ENCODE results near the gene GAPDHS.
A peak's percentile ranks its signal among the peaks of the same experiment; 100 is the strongest.

Gene GAPDHS

DNA sequence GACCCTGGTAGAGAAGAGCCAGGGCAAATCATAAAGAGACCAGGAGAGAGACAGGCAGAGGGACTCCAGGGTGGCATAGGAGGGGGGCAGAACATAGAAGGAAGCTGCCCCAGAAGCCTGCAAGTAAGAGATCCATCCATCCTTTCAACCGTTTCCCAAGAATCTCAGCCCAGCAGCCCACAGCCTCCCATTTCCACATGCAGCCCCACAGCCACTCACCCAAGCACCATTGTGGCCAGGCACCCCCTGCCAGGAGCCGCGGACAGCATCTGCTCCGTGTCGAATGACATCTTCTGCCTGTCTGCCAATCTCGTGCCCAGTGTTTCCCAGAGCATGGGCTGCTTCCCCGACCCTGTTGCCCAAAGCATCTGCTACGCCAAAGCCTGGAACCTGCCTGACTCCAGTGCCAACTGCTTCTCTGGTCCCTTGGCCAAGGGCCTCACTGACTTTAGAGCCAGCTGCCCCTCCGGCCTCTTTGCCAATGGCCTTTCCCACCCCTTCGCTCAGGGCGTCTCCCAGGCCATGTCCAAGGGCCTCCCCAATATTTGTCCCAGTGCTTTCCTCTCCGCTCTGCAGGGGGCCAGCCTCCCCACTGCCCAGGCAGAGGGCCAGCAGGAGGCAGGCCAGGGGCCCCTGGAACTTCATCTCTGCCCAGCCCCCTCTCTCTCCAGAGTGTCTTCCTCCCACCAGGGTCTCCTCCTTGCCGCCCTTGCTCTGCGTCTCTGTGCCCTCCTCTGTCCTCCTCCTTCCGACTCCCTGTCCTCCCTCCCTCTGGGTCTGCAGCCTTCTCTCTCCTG, 20.2 kb upstream of the GAPDHS start:
- Histone ChIP-seq H3K27me3 (ENCODE audit: control insufficient read depth, insufficient read depth, low read length) (peaks cover 57% of the 10 kb centered on the region), H3K4me2 (ENCODE audit: low read length) (no peak overlapping the region), H3K4me1 (ENCODE audit: control insufficient read depth, insufficient read depth, low read length) (peaks cover 30% of the 10 kb centered on the region), H3K9me3 (replicated peaks; ENCODE audit: low read length) (no peaks in the 10 kb centered on the region), H3K9ac (ENCODE audit: low read depth, low read length) (no peak overlapping the region), H3K36me3 (ENCODE audit: insufficient read depth, low read length) (no peaks in the 10 kb centered on the region), H3K4me3 (ENCODE audit: low read length) (no peak overlapping the region)

DNA sequence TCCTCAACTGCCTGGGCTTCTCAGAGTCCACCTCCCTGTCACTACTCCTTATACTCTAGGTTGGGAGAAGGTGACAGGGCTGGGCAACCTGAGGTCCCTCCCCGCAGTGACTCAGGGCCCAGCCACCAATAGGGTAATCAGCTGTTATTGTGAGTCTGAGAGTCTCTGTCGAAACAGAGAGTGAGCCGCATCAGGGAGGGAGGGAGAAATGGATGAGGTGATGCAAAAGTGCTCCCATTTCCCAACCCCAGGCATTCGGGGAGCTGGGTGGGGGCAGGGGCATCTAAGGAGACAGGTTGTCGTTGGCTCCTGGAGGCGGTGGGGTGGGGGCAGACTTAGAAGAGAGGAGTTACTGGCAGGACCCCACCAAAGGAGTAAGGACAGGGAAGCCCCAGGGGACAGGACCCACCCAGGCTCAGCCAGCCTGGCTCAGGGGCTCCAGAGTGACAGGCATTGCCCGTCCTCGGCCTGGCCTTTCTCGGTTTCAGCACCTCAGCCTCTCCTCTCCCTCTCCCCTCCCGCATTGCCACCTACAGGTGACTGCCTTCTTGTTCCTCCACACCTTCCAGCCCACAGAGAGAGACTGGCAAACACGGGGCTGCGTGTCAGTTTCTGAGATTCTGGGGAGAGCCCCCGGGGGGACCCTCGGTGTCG, 19.5 kb upstream of the GAPDHS start, which contains the start of gene DMKN:
Gene DMKN (minus strand): TSS at position 22 of the 654 bp plus-strand sequence. CDS start 174 bp downstream, outside the sequence.
- peak within 1 kb of the TSS; percentile 47 for H3K4me2 ChIP-seq (ENCODE audit: low read length)
- no peaks in the 10 kb centered on the region for H3K9me3 ChIP-seq (replicated peaks; ENCODE audit: low read length)
- peaks cover 36% of the 10 kb centered on the region for H3K4me1 ChIP-seq (ENCODE audit: control insufficient read depth, insufficient read depth, low read length)
- H3K9ac ChIP-seq (ENCODE audit: low read depth, low read length) = peak within 1 kb of the TSS; percentile 11
- H3K27me3 ChIP-seq (ENCODE audit: control insufficient read depth, insufficient read depth, low read length) = peaks cover 49% of the 10 kb centered on the region
- H3K4me3 ChIP-seq (ENCODE audit: low read length) = no peak within 1 kb of the TSS
- no peaks in the 10 kb centered on the region for H3K36me3 ChIP-seq (ENCODE audit: insufficient read depth, low read length)

DNA sequence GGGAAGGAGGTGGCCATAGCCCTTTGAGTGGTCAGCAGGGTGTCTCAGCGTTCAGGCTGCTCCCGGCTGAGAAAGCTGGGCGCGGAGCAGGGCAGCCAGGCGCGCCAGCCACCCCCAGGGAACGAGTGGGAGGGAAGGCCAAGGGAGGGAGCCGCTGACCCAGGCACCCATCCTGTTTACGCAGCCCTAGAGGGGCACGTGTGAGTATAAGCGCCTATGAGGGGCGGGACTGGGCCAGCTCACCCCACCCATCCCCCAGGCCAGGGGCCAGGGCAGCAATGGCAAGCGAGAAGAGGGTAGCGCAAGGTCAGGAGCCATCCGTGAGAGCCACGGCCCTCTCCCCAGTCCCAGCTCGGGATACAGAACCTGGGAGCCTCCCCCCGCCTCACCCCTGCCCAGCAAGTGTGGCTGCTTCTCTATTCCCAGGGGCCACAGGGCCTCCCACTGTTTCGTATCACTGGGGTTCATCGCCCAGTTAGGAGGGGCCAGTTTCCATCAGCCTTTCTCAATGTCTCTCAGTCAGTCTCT, 18.9 kb upstream of the GAPDHS start:
- Histone ChIP-seq H3K27me3 (ENCODE audit: control insufficient read depth, insufficient read depth, low read length) (peaks cover 43% of the 10 kb centered on the region), H3K4me1 (ENCODE audit: control insufficient read depth, insufficient read depth, low read length) (peaks cover 42% of the 10 kb centered on the region), H3K9me3 (replicated peaks; ENCODE audit: low read length) (no peaks in the 10 kb centered on the region), H3K4me2 (ENCODE audit: low read length) (peak overlapping the region; percentile 47), H3K36me3 (ENCODE audit: insufficient read depth, low read length) (no peaks in the 10 kb centered on the region), H3K4me3 (ENCODE audit: low read length) (no peak overlapping the region), H3K9ac (ENCODE audit: low read depth, low read length) (peak overlapping the region; percentile 11)

DNA sequence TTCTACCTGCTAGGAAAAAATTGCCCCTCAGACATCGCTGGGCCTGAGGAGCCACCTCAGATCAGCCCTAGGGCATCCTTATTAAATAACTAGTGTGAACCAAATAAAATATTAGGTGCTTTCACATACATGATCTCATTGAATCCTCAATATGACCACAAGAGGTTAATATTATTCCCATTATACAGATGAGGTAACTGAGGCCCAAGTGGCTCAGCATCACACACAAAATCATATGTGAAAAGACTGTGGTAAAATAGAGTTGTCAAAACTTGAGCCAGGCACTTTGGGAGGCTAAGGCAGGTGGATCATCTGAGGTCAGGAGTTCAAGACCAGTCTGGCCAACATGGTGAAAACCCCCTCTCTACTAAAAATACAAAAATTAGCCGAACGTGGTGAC, 16.9 kb upstream of the GAPDHS start:
- H3K4me1 ChIP-seq (ENCODE audit: control insufficient read depth, insufficient read depth, low read length) = peaks cover 33% of the 10 kb centered on the region
- no peaks in the 10 kb centered on the region for H3K36me3 ChIP-seq (ENCODE audit: insufficient read depth, low read length)
- no peak overlapping the region for H3K4me3 ChIP-seq (ENCODE audit: low read length)
- no peaks in the 10 kb centered on the region for H3K9me3 ChIP-seq (replicated peaks; ENCODE audit: low read length)
- no peak overlapping the region for H3K9ac ChIP-seq (ENCODE audit: low read depth, low read length)
- peaks cover 24% of the 10 kb centered on the region for H3K27me3 ChIP-seq (ENCODE audit: control insufficient read depth, insufficient read depth, low read length)
- H3K4me2 ChIP-seq (ENCODE audit: low read length) = no peak overlapping the region

DNA sequence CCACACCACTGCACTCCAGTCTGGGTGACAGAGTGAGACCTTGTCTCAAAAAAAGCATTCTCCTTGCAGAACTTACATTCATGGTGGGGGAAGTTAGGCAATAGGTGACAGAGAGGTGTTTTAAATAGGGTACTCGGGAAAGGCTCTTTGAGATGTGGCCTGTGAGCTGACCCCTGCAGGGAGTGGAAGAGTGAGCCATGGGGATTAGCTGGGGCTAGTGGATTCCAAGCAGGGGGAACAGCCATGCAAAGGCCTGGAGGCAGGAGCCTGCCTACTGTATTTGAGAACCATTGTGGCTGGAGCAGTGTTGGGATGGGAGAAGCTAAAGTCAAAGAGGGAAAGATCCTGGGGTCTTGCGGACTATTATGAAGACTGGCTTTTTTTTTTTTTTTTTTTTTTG, 15.9 kb upstream of the GAPDHS start:
- Histone ChIP-seq H3K4me2 (ENCODE audit: low read length) (no peak overlapping the region), H3K36me3 (ENCODE audit: insufficient read depth, low read length) (no peaks in the 10 kb centered on the region), H3K27me3 (ENCODE audit: control insufficient read depth, insufficient read depth, low read length) (peaks cover 17% of the 10 kb centered on the region), H3K4me1 (ENCODE audit: control insufficient read depth, insufficient read depth, low read length) (peaks cover 33% of the 10 kb centered on the region), H3K9me3 (replicated peaks; ENCODE audit: low read length) (no peaks in the 10 kb centered on the region), H3K9ac (ENCODE audit: low read depth, low read length) (no peak overlapping the region), H3K4me3 (ENCODE audit: low read length) (no peak overlapping the region)

DNA sequence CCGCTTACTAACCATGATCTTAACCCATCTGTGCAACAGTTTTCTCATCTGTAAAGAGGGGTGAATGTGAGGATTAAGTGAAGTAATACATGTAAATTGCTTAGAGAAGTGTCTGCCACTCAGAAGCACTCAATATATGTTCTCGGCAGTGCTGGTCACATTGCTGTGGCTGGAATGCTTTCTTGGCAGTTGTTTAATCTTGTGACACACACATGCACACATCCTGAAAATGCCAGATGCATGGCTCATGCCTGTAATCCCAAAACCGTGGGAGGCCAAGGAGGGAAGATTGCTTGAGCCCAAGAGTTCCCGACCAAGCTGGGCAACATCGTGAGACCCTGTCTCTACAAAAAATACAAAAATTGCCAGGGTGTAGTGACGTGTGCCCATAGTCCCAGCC, 14.9 kb upstream of the GAPDHS start:
- H3K36me3 ChIP-seq (ENCODE audit: insufficient read depth, low read length) = no peaks in the 10 kb centered on the region
- peak overlapping the region; percentile 19 for H3K9ac ChIP-seq (ENCODE audit: low read depth, low read length)
- H3K4me3 ChIP-seq (ENCODE audit: low read length) = peak overlapping the region; percentile 50
- peaks cover 8% of the 10 kb centered on the region for H3K27me3 ChIP-seq (ENCODE audit: control insufficient read depth, insufficient read depth, low read length)
- H3K4me2 ChIP-seq (ENCODE audit: low read length) = peak overlapping the region; percentile 60
- H3K9me3 ChIP-seq (replicated peaks; ENCODE audit: low read length) = no peaks in the 10 kb centered on the region
- H3K4me1 ChIP-seq (ENCODE audit: control insufficient read depth, insufficient read depth, low read length) = peaks cover 30% of the 10 kb centered on the region

DNA sequence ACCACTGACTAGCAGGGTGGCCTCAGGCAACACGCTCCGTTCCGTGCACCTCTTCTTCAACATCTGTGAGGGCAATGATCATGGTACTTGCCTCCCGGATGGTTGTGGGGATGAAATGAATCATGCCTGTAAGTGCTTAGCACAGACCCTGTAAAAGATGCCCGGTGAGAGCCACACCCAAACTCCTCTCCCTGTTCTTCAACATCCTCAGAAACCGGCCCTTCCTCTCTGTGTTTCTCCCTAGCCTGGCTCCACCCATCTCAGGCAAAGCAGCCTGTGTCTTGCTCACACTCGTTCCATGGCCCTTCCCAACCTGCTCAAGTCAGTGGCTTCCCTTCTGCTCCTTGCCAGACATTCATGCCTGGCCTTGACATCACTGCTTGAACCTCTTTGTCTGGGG, 14.0 kb upstream of the GAPDHS start:
- H3K27me3 ChIP-seq (ENCODE audit: control insufficient read depth, insufficient read depth, low read length) = peaks cover 9% of the 10 kb centered on the region
- H3K9me3 ChIP-seq (replicated peaks; ENCODE audit: low read length) = no peaks in the 10 kb centered on the region

DNA sequence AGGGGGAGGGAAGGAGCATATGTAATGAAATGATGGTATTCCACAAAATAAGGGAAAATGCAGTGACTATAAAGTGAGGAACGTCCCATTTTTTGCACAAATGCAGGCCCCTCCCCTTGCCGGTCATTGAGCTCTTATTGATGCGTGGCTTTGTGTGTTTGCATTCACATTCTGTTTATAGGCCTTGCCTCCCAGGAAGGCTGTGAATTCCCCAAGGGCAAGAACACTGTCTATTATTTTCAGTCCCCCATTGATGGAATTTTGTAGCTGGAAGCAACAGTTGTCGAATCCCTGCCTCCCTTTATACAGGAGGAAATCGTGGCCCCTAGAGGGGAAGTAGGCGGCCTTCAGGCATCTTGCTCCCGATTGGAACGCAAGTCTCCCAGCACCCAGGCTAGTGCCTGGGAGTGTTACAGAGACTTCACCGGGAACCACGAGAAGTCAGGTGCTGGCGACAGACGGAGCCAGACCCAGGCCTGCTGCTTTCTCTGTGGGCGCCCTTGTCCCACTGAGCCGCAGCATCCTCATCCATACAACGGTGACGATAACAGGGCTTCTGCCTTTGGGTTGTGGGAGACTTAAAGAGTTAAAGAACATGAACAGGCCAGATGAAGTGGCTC, 12.0 kb upstream of the GAPDHS start:
- no peaks in the 10 kb centered on the region for H3K9me3 ChIP-seq (replicated peaks; ENCODE audit: low read length)
- H3K4me1 ChIP-seq (ENCODE audit: control insufficient read depth, insufficient read depth, low read length) = peaks cover 17% of the 10 kb centered on the region
- H3K27me3 ChIP-seq (ENCODE audit: control insufficient read depth, insufficient read depth, low read length) = peaks cover 19% of the 10 kb centered on the region
- no peak overlapping the region for H3K4me2 ChIP-seq (ENCODE audit: low read length)
- no peaks in the 10 kb centered on the region for H3K36me3 ChIP-seq (ENCODE audit: insufficient read depth, low read length)
- no peak overlapping the region for H3K4me3 ChIP-seq (ENCODE audit: low read length)
- no peak overlapping the region for H3K9ac ChIP-seq (ENCODE audit: low read depth, low read length)

More for the DNA sequence above, 14.0 kb upstream of the GAPDHS start:
- Histone ChIP-seq H3K4me1 (ENCODE audit: control insufficient read depth, insufficient read depth, low read length) (peaks cover 20% of the 10 kb centered on the region), H3K4me2 (ENCODE audit: low read length) (no peak overlapping the region), H3K9ac (ENCODE audit: low read depth, low read length) (no peak overlapping the region), H3K4me3 (ENCODE audit: low read length) (no peak overlapping the region), H3K36me3 (ENCODE audit: insufficient read depth, low read length) (no peaks in the 10 kb centered on the region)

DNA sequence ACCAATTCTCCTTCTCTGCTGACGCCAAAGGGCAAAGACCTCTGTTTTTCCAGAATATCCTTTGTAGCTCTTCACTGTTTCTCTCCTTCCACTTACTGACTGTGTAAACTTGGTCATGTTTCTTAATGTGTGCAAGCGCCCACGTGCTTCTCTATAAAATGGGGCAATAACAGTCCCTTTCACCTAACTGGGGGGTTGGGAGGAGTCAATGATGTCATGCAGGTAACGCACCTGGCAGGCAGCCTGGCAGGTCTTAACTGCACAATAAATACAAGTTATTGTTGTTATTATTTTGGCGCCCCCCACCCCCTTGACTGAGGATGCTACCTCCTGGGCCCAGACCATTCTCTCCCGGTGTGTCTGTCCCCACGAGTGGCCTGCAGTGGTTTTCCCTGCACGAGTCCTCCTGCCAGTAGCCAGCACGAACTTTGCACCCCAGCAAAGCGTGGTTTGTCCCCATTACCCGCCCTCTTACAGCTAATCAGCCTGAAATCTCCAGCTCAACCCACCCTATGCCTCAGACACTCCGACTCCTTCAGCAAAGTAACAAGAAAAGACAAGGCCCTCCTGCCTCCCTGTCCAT, 10.4 kb upstream of the GAPDHS start:
- H3K27me3 ChIP-seq (ENCODE audit: control insufficient read depth, insufficient read depth, low read length) = peaks cover 19% of the 10 kb centered on the region
- no peak overlapping the region for H3K4me3 ChIP-seq (ENCODE audit: low read length)
- no peaks in the 10 kb centered on the region for H3K36me3 ChIP-seq (ENCODE audit: insufficient read depth, low read length)
- no peaks in the 10 kb centered on the region for H3K9me3 ChIP-seq (replicated peaks; ENCODE audit: low read length)
- H3K9ac ChIP-seq (ENCODE audit: low read depth, low read length) = no peak overlapping the region
- peaks cover 17% of the 10 kb centered on the region for H3K4me1 ChIP-seq (ENCODE audit: control insufficient read depth, insufficient read depth, low read length)
- no peak overlapping the region for H3K4me2 ChIP-seq (ENCODE audit: low read length)

DNA sequence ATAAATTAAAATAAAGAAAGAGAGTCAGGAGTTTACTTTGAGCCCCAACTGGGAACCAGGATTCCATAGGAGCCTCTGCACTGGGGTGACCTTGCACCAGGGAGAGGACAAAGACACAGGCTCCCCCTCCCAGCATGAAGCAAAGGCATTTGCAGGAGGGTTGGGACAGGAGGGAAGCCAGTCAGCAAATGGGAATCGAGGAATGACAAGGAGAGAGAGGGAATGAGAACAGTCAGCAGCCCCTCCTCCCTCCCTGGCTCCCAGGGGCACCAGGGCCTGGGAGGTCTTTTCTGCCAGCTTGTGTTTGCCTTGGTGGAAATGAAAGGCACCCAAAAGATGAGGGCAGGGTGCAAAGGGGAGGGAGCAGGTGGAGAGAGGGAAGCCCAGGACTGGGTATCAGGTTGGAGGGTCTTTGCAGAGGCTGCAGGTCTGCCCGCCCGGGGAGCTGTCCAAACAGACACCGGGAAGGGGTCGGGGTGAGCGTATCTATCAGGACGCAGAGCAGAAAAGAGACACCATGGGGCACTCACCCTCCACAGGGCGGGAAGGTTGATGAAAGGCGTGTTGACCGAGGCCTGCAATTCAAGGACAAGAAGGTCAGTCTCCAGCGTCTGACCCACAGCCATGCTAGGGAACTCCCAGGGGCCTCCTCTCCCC, 8.9 kb upstream of the GAPDHS start:
- Histone ChIP-seq H3K27me3 (ENCODE audit: control insufficient read depth, insufficient read depth, low read length) (peaks cover 19% of the 10 kb centered on the region), H3K9me3 (replicated peaks; ENCODE audit: low read length) (no peaks in the 10 kb centered on the region), H3K36me3 (ENCODE audit: insufficient read depth, low read length) (no peaks in the 10 kb centered on the region), H3K9ac (ENCODE audit: low read depth, low read length) (no peak overlapping the region), H3K4me2 (ENCODE audit: low read length) (no peak overlapping the region), H3K4me3 (ENCODE audit: low read length) (no peak overlapping the region), H3K4me1 (ENCODE audit: control insufficient read depth, insufficient read depth, low read length) (peaks cover 11% of the 10 kb centered on the region)

DNA sequence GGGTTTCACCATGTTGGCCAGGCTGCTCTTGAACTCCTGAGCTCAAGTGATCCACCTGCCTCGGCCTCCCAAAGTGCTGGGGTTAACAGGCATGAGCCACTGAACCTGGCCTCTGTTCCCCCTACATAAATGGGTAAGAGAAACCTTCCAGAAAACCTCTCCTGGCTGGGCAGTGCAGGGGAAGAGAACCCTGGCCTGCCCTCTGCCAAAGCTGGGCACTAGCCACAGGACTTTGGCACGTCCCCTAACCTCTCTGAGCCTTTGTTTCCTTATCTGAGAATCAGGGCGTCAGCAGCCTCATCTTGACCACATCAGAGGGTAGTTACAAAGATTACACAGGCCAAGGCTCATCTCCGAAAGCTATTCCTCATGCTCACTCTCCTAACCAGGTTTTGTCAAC, 7.4 kb upstream of the GAPDHS start:
- H3K9ac ChIP-seq (ENCODE audit: low read depth, low read length) = no peak overlapping the region
- H3K4me3 ChIP-seq (ENCODE audit: low read length) = no peak overlapping the region
- H3K27me3 ChIP-seq (ENCODE audit: control insufficient read depth, insufficient read depth, low read length) = peaks cover 24% of the 10 kb centered on the region
- H3K4me1 ChIP-seq (ENCODE audit: control insufficient read depth, insufficient read depth, low read length) = peaks cover 8% of the 10 kb centered on the region
- H3K9me3 ChIP-seq (replicated peaks; ENCODE audit: low read length) = no peaks in the 10 kb centered on the region
- no peaks in the 10 kb centered on the region for H3K36me3 ChIP-seq (ENCODE audit: insufficient read depth, low read length)
- H3K4me2 ChIP-seq (ENCODE audit: low read length) = no peak overlapping the region

Measured in skeletal muscle satellite cell (primary cell).